Trophoblast cell (in vitro differentiated cells and primary cell): ENCODE measurements around the gene RPGR. TPM values are rescaled to one million over a fixed set of nuclear protein-coding genes. Genes with fewer than 3 reads are reported as not detected.

ENCODE experiments used
- DNase-seq, 2 donors: peaks; one replicate each; pipeline ENCODE4 v3.0.0-alpha.2; 2016
- H2AFZ ChIP-seq: 2 replicates; pipeline ENCODE4 v1.6.1; 2013; ENCODE audit warnings: low read length, moderate library complexity, mild to moderate bottlenecking; ENCODE audit not compliant: insufficient read depth, poor library complexity
- H2AK5ac ChIP-seq: 2 replicates; pipeline ENCODE4 v1.6.1; 2013; ENCODE audit warnings: mild to moderate bottlenecking, low read length
- H2BK120ac ChIP-seq: 2 replicates; pipeline ENCODE4 v1.6.1; 2013; ENCODE audit warnings: low read length, mild to moderate bottlenecking, moderate library complexity; ENCODE audit not compliant: insufficient read depth, poor library complexity
- H2BK12ac ChIP-seq: 2 replicates; pipeline ENCODE4 v1.6.1; 2013; ENCODE audit warnings: mild to moderate bottlenecking, low read length, moderate library complexity
- H2BK5ac ChIP-seq: 2 replicates; pipeline ENCODE4 v1.6.1; 2013; ENCODE audit warnings: low read length, low read depth, moderate library complexity, mild to moderate bottlenecking; ENCODE audit not compliant: poor library complexity
- H3K14ac ChIP-seq: 2 replicates; pipeline ENCODE4 v1.6.1; 2013; ENCODE audit warnings: mild to moderate bottlenecking, low read length
- H3K18ac ChIP-seq: 2 replicates; pipeline ENCODE4 v1.6.1; 2013; ENCODE audit warnings: mild to moderate bottlenecking, low read length
- H3K23ac ChIP-seq: 2 replicates; pipeline ENCODE4 v1.6.1; 2013; ENCODE audit warnings: low read length
- H3K27ac ChIP-seq: 2 replicates; pipeline ENCODE4 v1.5.1; 2013; ENCODE audit warnings: low read depth, mild to moderate bottlenecking, inconsistent platforms, low read length, moderate library complexity
- H3K27me3 ChIP-seq: 2 replicates; pipeline ENCODE4 v1.6.1; 2013; ENCODE audit warnings: inconsistent platforms, mild to moderate bottlenecking, low read length, moderate library complexity; ENCODE audit not compliant: insufficient read depth
- H3K36me3 ChIP-seq, 2 experiments: 1 replicate in 1 of 2; 2 replicates in 1 of 2; pipeline ENCODE4 v1.6.1; 2013; ENCODE audit warnings: low read length in 2 of 2, mild to moderate bottlenecking in 2 of 2, moderate library complexity in 1 of 2; ENCODE audit not compliant: insufficient read depth in 2 of 2, control insufficient read depth in 1 of 2
- H3K4ac ChIP-seq: 2 replicates; pipeline ENCODE4 v1.6.1; 2013; ENCODE audit warnings: low read depth, mild to moderate bottlenecking, low read length, moderate library complexity
- H3K4me1 ChIP-seq, 2 experiments: 1 replicate in 1 of 2; 2 replicates in 1 of 2; pipeline ENCODE4 v1.6.1; 2013; ENCODE audit warnings: low read length in 2 of 2, mild to moderate bottlenecking in 2 of 2, moderate library complexity in 1 of 2; ENCODE audit not compliant: insufficient read depth in 2 of 2, control insufficient read depth in 1 of 2
- H3K4me2 ChIP-seq: 2 replicates; pipeline ENCODE4 v1.6.1; 2013; ENCODE audit warnings: inconsistent platforms, mild to moderate bottlenecking, low read length, moderate library complexity
- H3K4me3 ChIP-seq: 2 replicates; pipeline ENCODE4 v1.5.1; 2013; ENCODE audit warnings: mild to moderate bottlenecking, low read depth, low read length, inconsistent platforms
- H3K79me1 ChIP-seq: one replicate; pipeline ENCODE4 v1.6.1; 2013; ENCODE audit warnings: low read length
- H3K79me2 ChIP-seq: 2 replicates; pipeline ENCODE4 v1.6.1; 2013; ENCODE audit warnings: low read length, mild to moderate bottlenecking; ENCODE audit not compliant: control insufficient read depth, insufficient read depth, poor library complexity
- H3K9ac ChIP-seq: 2 replicates; pipeline ENCODE4 v1.6.1; 2013; ENCODE audit warnings: mild to moderate bottlenecking, low read length
- H3K9me3 ChIP-seq: 2 replicates; pipeline ENCODE4 v1.6.1; 2013; ENCODE audit warnings: low read depth, mild to moderate bottlenecking, control low read depth, inconsistent platforms, low read length; ENCODE audit not compliant: insufficient read depth
- H4K12ac ChIP-seq: 2 replicates; pipeline ENCODE4 v1.6.1; 2013; ENCODE audit warnings: low read depth, mild to moderate bottlenecking, low read length, moderate library complexity
- H4K8ac ChIP-seq: 2 replicates; pipeline ENCODE4 v1.6.1; 2013; ENCODE audit warnings: low read depth, mild to moderate bottlenecking, low read length, moderate library complexity
- H4K91ac ChIP-seq: one replicate; pipeline ENCODE4 v1.6.1; 2013; ENCODE audit warnings: low read depth, mild to moderate bottlenecking, low read length, moderate library complexity
- WGBS: extraction: QIAGEN DNeasy Blood & Tissue Kit; methylation state at CpG from one replicate; pipeline ENCODE4 v1.1.7; 2013; ENCODE audit warnings: missing lambda C conversion rate; ENCODE audit not compliant: insufficient read length, insufficient coverage; ENCODE audit errors: extremely low coverage; 5-methylcytosine and 5-hydroxymethylcytosine counted together
- polyA plus RNA-seq: library from polyadenylated mRNA; stranded (reverse); fragments of 200-250 nt; gene quantifications from 2 replicates; pipeline ENCODE4 v1.2.3, GENCODE V29; 2013

The RPGR gene, protein sequence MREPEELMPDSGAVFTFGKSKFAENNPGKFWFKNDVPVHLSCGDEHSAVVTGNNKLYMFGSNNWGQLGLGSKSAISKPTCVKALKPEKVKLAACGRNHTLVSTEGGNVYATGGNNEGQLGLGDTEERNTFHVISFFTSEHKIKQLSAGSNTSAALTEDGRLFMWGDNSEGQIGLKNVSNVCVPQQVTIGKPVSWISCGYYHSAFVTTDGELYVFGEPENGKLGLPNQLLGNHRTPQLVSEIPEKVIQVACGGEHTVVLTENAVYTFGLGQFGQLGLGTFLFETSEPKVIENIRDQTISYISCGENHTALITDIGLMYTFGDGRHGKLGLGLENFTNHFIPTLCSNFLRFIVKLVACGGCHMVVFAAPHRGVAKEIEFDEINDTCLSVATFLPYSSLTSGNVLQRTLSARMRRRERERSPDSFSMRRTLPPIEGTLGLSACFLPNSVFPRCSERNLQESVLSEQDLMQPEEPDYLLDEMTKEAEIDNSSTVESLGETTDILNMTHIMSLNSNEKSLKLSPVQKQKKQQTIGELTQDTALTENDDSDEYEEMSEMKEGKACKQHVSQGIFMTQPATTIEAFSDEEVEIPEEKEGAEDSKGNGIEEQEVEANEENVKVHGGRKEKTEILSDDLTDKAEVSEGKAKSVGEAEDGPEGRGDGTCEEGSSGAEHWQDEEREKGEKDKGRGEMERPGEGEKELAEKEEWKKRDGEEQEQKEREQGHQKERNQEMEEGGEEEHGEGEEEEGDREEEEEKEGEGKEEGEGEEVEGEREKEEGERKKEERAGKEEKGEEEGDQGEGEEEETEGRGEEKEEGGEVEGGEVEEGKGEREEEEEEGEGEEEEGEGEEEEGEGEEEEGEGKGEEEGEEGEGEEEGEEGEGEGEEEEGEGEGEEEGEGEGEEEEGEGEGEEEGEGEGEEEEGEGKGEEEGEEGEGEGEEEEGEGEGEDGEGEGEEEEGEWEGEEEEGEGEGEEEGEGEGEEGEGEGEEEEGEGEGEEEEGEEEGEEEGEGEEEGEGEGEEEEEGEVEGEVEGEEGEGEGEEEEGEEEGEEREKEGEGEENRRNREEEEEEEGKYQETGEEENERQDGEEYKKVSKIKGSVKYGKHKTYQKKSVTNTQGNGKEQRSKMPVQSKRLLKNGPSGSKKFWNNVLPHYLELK
- 3.3 and 3.4 TPM in 2 replicates for polyA plus RNA-seq

- Histone ChIP-seq H3K79me1 (peaks cover 1% of the 10 kb centered on the region), H4K91ac (no peak within 1 kb of the TSS), H3K4ac (no peak within 1 kb of the TSS), H3K27me3 (no peaks in the 10 kb centered on the region), H2BK5ac (no peak within 1 kb of the TSS), H3K4me3 (peak within 1 kb of the TSS; percentile 85), H3K36me3 (no peaks in the 10 kb centered on the region), H3K18ac (no peak within 1 kb of the TSS), H4K8ac (peak within 1 kb of the TSS; percentile 78), H2BK120ac (no peak within 1 kb of the TSS), H4K12ac (no peak within 1 kb of the TSS), H2BK12ac (no peak within 1 kb of the TSS), H3K9ac (no peak within 1 kb of the TSS), H3K79me2 (no peaks in the 10 kb centered on the region), H3K4me2 (peak within 1 kb of the TSS; percentile 74), H3K14ac (no peak within 1 kb of the TSS), H3K27ac (no peak within 1 kb of the TSS), H3K23ac (no peak within 1 kb of the TSS), H2AFZ (peak within 1 kb of the TSS; percentile 25), H3K9me3 (no peaks in the 10 kb centered on the region), H2AK5ac (no peak within 1 kb of the TSS), H3K4me1 (no peaks in the 10 kb centered on the region)
- WGBS, result no CpG with 5 or more reads among the region's 67 CpGs
- peak; percentile 88 to 91 for DNase-seq
Measured at GRCh38 chrX:38327007-38327774, at the start of gene RPGR. RPGR (minus strand) TSS chrX:38327509; CDS start chrX:38327367, 142 bp downstream.

GRCh38 chrX:38376747-38377146, 49.4 kb upstream of the RPGR start:
- H3K4me2 ChIP-seq, result no peak overlapping the region
- no peak overlapping the region for H3K4ac ChIP-seq
- no peaks in the 10 kb centered on the region for H3K4me1 ChIP-seq
- no peak overlapping the region for H3K9ac ChIP-seq
- H3K14ac ChIP-seq, result no peak overlapping the region
- no peak overlapping the region for H3K4me3 ChIP-seq
- H2BK5ac ChIP-seq, result no peak overlapping the region
- no peak overlapping the region for H4K91ac ChIP-seq
- H3K27ac ChIP-seq, result no peak overlapping the region
- no peak overlapping the region for H2BK12ac ChIP-seq
- H3K23ac ChIP-seq, result no peak overlapping the region
- H3K27me3 ChIP-seq, result no peaks in the 10 kb centered on the region
- no peak for DNase-seq
- H3K79me2 ChIP-seq, result no peaks in the 10 kb centered on the region
- no peaks in the 10 kb centered on the region for H3K79me1 ChIP-seq
- no peak overlapping the region for H2AK5ac ChIP-seq
- H3K36me3 ChIP-seq, result no peaks in the 10 kb centered on the region
- H3K9me3 ChIP-seq, result no peaks in the 10 kb centered on the region
- H2AFZ ChIP-seq, result no peak overlapping the region
- H4K8ac ChIP-seq, result no peak overlapping the region
- no CpG with 5 or more reads among the region's 1 CpG for WGBS
- H2BK120ac ChIP-seq, result no peak overlapping the region
- no peak overlapping the region for H3K18ac ChIP-seq
- no peak overlapping the region for H4K12ac ChIP-seq

DNA sequence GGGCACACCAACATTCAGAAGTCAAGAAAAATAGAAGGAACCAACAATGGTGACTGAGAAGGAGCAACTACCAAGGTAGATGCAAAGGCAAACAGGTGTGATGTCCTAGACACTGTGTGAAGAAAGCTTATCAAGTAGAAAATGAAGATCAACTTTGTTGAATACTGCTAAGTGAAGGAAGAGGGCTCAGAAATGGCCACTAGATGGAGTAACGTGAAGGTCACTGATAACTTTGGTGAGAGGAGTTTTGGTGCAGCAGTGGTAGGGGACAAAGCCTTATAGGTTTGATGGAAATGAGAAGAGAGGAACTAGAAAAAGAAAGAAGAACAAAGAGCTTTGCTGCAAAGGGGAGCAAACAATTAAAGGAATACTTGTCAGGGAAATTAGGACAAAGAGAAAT, 48.6 kb upstream of the RPGR start:
- H4K91ac ChIP-seq, result no peak overlapping the region

DNA sequence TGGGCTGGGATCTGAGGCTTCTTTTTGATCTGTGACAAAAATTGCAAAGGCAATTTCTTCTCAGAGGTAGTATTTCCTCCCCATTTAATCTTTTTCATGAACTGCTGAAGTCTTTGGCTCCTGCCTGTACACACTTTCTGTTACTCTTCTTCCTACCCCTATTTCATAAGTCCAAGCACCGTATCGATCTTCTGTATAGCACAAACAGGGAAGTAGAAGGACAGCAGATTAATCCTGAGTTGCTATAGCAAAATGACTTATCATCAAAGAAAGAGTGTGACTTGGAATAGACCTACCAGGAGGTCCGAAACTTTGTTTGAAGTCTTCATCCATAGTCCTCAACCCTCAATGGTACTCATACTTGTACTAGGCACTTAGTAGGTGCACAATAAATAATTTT, 47.1 kb upstream of the RPGR start:
- Histone ChIP-seq H3K4me3 (no peak overlapping the region), H3K4me2 (no peak overlapping the region), H4K8ac (no peak overlapping the region), H3K4me1 (no peaks in the 10 kb centered on the region), H3K14ac (no peak overlapping the region), H3K4ac (no peak overlapping the region), H3K79me1 (no peaks in the 10 kb centered on the region), H4K12ac (no peak overlapping the region), H2BK120ac (no peak overlapping the region), H4K91ac (no peak overlapping the region), H3K9me3 (no peaks in the 10 kb centered on the region), H3K27me3 (no peaks in the 10 kb centered on the region), H3K36me3 (no peaks in the 10 kb centered on the region), H3K27ac (no peak overlapping the region), H3K23ac (no peak overlapping the region), H2AFZ (no peak overlapping the region), H2BK12ac (no peak overlapping the region), H2AK5ac (no peak overlapping the region), H3K79me2 (no peaks in the 10 kb centered on the region), H2BK5ac (no peak overlapping the region), H3K9ac (no peak overlapping the region), H3K18ac (no peak overlapping the region)
- no CpG with 5 or more reads among the region's 3 CpGs for WGBS
- DNase-seq, result no peak

More for the DNA sequence above, 48.6 kb upstream of the RPGR start:
- no peaks in the 10 kb centered on the region for H3K79me2 ChIP-seq
- no peak overlapping the region for H2BK5ac ChIP-seq
- H2AFZ ChIP-seq, result no peak overlapping the region
- no peaks in the 10 kb centered on the region for H3K9me3 ChIP-seq
- H3K4me3 ChIP-seq, result no peak overlapping the region
- peak in 1 of 2 donors; percentile 23 for DNase-seq
- H3K18ac ChIP-seq, result no peak overlapping the region
- H4K8ac ChIP-seq, result no peak overlapping the region
- H3K14ac ChIP-seq, result no peak overlapping the region
- H2BK12ac ChIP-seq, result no peak overlapping the region
- no peak overlapping the region for H3K27ac ChIP-seq
- H3K36me3 ChIP-seq, result no peaks in the 10 kb centered on the region
- H3K4me2 ChIP-seq, result no peak overlapping the region
- H2BK120ac ChIP-seq, result no peak overlapping the region
- no CpG with 5 or more reads among the region's 1 CpG for WGBS
- no peaks in the 10 kb centered on the region for H3K79me1 ChIP-seq
- no peaks in the 10 kb centered on the region for H3K27me3 ChIP-seq
- H3K23ac ChIP-seq, result no peak overlapping the region
- H3K4ac ChIP-seq, result no peak overlapping the region
- H3K4me1 ChIP-seq, result no peaks in the 10 kb centered on the region
- H4K12ac ChIP-seq, result no peak overlapping the region
- H3K9ac ChIP-seq, result no peak overlapping the region
- H2AK5ac ChIP-seq, result no peak overlapping the region
